DMS79 (cell line): ENCODE results near the gene ACVRL1.

Source experiments
- DNase-seq: peaks from one replicate; lab custom pipeline; 2025; lab: John Stamatoyannopoulos, UW

ACVRL1 gene

GRCh38 chr12:51907083-51907855 is at the start of gene ACVRL1:
ACVRL1 (plus strand) TSS chr12:51907504; CDS start chr12:51912475, 4,971 bp downstream.
- no peak for DNase-seq

GRCh38 chr12:51860986-51861385 is 46.3 kb upstream of the ACVRL1 start:
- DNase-seq = no peak

DNA sequence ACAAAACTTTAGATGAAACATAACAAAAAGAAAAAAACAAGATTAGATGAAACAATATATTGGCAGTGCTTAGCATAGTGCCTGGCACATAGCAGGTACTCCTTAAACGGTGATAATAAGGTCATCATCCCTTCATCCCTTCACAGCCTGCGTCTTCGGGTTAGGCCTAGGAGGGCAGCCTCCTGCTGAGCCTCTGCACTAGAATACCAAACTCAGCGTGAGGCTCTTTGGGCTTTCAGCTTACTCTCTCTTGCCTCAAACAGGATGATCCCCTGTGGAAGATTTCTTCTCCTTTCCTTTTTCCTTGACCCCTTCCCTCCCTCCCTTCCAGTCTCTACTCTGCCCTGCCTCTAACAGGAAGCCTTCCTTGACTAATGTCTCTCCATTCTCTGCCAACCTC is 44.4 kb upstream of the ACVRL1 start:
- DNase-seq = no peak

- peak; percentile 14 for DNase-seq
These were observed 43.9 kb upstream of the ACVRL1 start for GRCh38 chr12:51863363-51863932.

- peak; percentile 46 for DNase-seq
These were observed 43.1 kb upstream of the ACVRL1 start for GRCh38 chr12:51863933-51864832.

DNA sequence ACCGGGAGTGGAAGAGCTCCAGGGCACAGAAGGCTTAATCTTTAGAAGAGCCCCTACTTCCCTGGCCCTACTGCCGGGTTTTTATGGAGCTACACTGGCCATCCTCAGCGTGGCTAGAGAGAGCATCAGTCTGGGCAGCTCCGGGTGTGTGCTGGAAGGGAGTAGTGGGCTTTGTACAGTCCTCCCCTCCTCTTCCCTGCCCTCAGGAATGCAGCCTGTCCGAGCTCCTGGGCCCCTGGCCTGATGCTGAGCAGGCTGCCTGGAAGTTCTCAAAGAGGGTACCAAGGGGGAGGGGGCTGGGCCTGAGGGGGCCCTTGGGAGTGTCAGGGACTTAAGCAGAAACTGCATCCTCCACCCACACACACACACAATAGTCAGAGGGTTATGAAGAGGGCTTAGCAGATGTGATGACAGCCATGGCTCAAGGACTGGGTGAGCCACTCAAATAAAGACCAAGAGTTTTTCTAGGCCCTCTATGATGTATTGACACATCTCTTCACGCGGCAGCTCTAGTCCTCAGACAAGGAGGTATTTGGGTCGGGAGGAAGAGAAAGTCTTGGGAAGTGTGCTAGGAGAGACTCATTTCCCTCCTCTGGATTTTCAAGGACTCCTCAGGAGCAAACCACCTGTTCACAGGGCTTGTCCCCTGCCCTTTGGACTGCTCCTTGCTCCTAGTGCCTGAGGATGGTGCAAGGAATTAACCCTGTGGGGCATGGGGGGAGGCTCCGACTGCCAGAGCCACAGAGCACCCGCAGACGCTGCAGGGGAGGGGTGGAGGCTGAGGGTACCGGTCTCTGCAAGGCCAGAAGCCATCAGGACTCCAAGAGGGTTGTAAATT is 42.3 kb upstream of the ACVRL1 start:
- no peak for DNase-seq

DNA sequence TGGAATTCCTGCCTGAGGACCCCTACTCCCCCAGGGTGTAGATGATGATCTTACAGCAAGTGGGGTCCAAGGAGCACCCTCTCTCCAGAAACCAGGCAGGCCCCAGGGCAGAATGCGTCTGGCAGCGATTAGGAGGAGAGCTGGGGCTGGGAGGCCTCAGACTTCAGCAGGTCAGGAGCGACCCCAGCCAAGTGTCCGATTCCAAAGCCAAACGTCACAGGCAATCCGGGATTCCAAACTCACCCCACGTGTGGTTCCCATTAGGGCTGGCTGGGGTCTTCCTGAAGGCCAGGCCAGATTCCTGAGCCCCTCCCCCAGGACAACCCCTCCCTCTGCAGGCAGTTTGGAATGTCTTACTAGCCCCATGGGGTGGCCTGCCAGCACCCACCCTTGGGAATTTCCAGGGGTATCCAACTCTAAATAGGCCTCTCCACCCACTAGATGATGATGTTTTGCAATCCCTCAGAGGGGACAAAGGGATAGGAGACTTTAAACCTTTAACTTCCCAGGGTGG is 41.5 kb upstream of the ACVRL1 start:
- no peak for DNase-seq

DNA sequence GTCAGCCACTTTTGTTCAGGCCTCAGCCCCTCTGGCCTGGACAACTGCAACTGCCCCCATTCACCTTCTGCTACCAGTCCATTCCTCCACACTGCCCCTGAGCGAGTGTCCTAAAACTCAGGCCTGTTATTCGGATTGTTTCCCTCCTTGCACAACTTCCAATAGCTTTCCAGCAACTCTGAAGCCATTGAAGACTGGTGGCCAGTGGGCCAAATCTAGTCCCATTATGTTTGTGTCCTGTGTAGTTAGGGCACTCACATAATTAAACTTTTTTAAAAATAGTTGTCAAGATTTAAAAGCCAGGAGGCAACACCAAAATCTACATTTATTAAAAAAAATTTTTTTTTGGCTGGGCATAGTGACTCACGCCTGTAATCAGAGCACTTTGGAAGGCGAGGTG is 41.0 kb upstream of the ACVRL1 start:
- DNase-seq = no peak

- DNase-seq = no peak
These were observed 40.5 kb upstream of the ACVRL1 start for GRCh38 chr12:51866762-51867161.

GRCh38 chr12:51867371-51867770 is 39.9 kb upstream of the ACVRL1 start:
- no peak for DNase-seq

DNA sequence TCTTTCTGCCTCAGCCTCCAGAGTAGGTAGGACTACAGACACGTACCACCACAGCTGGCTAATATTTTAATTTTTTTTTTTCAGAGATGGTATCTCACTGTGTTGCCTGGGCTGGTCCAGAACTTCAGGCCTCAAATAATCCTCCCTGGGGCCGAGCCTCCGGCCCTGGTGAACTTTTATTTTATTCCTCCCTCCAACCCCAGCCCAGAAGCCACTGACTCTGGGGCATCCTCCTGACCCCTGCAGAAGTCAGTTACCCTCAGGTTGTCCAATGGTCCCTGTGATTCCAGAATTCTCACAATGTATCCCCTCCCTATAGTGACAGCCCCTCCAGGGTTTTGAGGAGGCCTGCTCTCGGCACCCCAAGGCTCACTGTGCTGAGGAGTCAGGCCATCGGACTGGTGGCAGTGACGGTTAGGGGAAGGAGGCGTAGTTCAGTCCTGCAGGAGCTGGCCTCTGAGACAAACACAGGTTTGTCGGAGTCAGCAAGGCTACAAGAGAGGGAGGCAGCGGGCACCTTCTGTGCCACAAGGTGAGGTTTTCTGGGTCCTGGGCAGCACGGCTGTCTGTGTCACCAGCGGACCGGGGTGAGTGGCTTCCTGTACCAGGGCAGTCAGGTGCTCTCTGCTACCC is 39.4 kb upstream of the ACVRL1 start:
- no peak for DNase-seq

GRCh38 chr12:51868821-51869495 is 38.3 kb upstream of the ACVRL1 start:
- no peak for DNase-seq

- DNase-seq = no peak
These were observed 37.8 kb upstream of the ACVRL1 start for GRCh38 chr12:51869496-51869865.

- no peak for DNase-seq
These were observed 37.4 kb upstream of the ACVRL1 start for GRCh38 chr12:51869931-51870330.

DNA sequence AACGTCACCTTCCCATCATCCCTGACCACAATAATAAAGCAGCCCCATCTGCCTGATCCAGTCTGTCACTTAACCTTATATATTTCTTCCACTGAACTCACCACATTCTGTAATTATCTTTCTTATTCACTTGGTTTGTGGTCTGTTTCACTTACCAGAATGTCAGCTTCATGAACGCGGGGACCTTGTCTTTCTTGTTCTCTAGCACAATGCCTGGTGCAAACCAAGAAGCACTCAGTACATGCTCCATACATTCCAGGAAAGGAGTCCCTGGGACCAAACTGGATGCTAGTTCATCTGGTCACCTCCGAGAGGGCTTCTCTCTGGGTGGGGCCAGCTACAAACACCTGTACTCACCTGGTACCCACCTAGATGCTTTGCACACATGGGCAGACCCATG is 36.8 kb upstream of the ACVRL1 start:
- no peak for DNase-seq

GRCh38 chr12:51871126-51871525 is 36.2 kb upstream of the ACVRL1 start:
- DNase-seq = no peak

DNA sequence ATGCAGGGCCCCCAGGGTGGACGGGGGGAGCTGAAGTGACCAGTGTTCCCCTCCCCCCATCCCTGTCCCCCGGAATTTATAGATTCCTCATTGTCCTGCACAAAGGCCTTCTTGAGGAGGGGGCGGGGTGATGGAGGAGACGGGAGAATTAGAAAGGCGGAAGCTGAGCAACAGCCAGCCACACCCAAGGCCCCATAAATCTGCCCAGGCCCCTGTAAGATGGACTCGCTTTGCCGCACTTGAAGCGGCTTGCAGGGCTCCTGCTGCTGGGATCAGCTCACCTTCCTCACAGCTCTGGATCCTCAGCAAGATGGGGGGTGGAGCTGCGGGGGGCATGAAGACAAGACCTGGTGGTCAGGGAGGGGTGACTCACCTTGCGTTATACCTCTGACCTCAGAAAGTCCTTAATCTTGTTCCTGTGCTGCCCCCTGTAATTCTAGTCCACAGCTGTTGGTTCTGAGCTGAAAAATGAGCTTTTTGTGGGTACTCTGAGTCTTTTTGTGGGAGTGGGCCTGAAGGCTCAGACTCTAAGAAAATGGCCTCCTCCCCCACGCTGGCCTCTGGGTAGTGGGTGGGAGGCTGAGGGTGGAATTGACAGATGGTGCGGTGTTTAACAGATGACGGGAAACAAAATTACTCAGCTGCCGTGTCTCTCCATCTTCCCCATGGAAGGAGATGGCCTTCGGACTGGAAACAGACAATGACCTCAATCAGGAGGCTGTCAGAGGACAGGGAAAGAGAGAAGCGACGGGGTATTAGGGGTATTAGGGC is 35.2 kb upstream of the ACVRL1 start:
- DNase-seq = no peak

DNA sequence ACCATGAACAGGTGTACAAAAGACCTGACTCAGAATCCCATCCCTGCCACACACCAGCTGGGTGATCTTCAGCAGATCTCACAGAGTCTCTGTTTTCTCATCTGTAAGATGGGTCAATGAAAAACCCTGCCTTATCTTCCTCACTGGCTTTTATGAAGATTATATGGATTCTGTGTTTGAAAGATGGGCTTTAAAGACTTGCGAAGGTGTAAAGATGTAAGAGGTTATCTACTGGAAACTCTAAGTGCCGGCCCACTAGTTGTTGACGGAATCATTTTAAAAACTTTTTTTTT is 34.7 kb upstream of the ACVRL1 start:
- no peak for DNase-seq

DNA sequence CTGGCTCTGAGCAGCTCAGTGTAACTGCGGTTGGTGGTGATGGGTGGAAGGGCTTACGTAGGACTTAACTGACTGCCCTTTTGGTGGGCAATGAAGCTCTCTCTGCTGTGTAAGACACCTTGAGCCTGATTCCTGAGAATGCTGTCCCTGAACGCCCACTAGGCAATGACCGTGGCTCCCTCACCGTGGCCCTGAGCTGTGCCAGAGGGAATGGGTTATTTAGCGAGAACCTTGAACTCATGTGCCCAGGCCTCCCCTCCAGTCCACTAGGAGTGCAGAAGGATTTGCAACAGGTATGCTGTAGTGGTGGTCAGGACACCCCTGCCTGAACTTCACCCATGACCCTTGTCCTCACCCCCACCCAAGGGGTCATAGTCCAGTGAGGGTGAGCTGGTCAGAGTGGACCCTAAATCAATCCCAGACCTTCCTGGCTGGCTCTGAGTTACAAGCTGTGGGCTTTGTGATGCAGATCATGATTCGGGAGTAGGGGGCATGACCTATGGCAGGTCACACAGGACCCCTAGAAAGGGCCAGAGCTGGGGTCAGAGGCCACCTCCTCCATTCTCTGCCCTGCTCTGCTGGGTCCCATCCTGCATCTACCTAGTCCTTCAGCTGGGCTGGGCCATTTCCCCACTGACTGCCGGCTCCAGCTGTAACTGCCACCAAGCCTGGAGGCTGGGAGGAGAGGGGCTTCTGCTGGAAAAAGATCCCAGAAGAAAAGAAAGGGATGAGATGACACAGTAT is 33.9 kb upstream of the ACVRL1 start:
- DNase-seq = no peak
